Measurements from ENCODE around the gene LRRC32. TPM values are rescaled to one million over a fixed set of nuclear protein-coding genes. Genes with fewer than 3 reads are reported as not detected.

Gene LRRC32
- total and polyA plus RNA-seq, 7 donors, result 0.69 to 30.7 (median 10.9) TPM

DNA sequence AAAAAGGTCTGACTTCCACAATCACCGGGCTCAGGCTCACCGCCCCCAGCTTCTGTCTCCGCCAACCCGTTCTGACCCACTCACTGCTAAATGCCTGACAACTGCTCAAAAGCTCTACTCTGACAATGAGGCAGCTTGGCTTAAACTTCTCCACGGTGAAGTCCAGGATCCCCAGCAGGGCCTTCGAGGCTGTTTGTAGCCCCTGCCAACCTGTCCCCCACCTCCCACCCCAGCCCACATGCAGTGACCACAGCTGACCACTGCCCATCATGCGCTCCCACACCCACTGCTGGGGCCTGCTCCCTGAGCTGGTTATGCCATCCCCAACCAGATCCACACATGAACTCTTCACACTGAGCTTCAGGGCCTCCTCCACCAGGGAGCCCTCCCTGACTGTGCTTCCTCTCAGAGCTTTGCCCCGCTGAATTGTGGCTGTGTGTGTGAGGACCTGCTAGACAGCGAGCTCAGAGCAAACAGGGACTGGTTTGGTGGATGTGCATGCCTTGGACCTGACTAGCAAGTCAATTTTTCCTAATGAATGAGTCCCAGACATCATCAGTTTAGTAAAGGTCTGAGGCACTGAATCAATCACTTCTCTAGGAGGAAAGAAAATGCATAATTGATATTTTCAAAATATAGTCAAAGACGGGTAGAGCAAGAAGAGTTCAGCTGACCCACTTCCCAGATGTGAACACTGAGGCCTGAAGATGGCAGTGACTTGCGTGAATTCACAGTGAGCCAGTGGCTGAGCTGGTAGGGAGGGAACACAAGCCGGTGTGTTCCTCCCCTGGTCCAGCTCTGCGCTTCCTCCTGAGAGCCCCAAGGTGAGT, 7.7 kb downstream of the LRRC32 start:
- no peak overlapping the region for H3K27ac ChIP-seq
- intact Hi-C loops (cut with DNase I), result no loop called here
- WGBS, 2 donors, result 89 to 93% methylated on average over 13 of the region's 13 CpGs

DNA sequence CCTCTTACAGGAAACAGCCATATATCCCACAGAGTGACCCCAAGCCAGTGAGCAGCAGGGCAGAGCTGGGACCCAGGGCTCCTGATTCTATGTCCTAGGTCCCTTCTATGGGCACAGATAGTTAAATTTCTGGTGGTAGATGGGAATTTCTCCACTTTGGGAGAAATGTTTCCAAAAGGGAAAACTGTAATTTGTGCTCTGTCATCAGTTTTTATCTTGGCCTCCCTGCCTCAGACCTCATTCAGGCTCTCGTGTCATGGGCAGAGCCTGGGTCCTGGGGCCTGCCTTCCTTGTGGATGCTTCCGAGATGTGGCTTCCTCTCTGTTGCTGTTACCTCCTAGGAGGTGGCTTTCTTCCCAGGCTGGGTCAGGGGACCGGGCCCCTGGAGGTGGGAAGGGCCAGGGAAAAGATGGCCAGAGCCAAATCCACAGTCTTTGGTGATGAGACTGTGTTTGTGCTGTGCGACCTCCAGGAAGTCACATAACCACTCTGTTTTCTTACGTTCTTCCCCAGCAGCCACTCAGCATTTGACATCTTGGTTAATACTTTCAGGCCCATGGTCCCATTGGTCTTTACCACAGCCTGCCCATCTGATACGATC, 8.6 kb downstream of the LRRC32 start:
- peaks cover 0 to 5% (median 1%) of the 10 kb centered on the region in 4 donors for H3K4me1 ChIP-seq
- no peaks in the 10 kb centered on the region for H3K36me3 ChIP-seq
- peak; percentile 53 for DNase-seq
- 85 to 86% methylated on average over 6 of the region's 6 CpGs for WGBS, 2 donors
- H3K27me3 ChIP-seq, result no peaks in the 10 kb centered on the region
- intact Hi-C loops (cut with DNase I), result no loop called here
- H3K4me3 ChIP-seq, result no peak overlapping the region
- H3K27ac ChIP-seq, result no peak overlapping the region
- no peaks in the 10 kb centered on the region for H3K9me3 ChIP-seq
- TF ChIP-seq EP300 (IDR thresholded peaks at IDR 0.05) (no peak), POLR2AphosphoS5 (IDR thresholded peaks at IDR 0.05) (no peak), POLR2A (IDR thresholded peaks at IDR 0.05) (no peak)
- TF ChIP-seq, protein P1, sequence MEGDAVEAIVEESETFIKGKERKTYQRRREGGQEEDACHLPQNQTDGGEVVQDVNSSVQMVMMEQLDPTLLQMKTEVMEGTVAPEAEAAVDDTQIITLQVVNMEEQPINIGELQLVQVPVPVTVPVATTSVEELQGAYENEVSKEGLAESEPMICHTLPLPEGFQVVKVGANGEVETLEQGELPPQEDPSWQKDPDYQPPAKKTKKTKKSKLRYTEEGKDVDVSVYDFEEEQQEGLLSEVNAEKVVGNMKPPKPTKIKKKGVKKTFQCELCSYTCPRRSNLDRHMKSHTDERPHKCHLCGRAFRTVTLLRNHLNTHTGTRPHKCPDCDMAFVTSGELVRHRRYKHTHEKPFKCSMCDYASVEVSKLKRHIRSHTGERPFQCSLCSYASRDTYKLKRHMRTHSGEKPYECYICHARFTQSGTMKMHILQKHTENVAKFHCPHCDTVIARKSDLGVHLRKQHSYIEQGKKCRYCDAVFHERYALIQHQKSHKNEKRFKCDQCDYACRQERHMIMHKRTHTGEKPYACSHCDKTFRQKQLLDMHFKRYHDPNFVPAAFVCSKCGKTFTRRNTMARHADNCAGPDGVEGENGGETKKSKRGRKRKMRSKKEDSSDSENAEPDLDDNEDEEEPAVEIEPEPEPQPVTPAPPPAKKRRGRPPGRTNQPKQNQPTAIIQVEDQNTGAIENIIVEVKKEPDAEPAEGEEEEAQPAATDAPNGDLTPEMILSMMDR (IDR thresholded peaks at IDR 0.05), result no peak

More for the DNA sequence above, 7.7 kb downstream of the LRRC32 start:
- H3K27me3 ChIP-seq, result no peaks in the 10 kb centered on the region
- H3K4me1 ChIP-seq, result peaks cover 0 to 5% (median 1%) of the 10 kb centered on the region in 4 donors
- H3K36me3 ChIP-seq, result no peaks in the 10 kb centered on the region
- peak; percentile 52 for DNase-seq
- TF ChIP-seq, protein P1 (IDR thresholded peaks at IDR 0.05), result no peak
- TF ChIP-seq POLR2AphosphoS5 (IDR thresholded peaks at IDR 0.05) (no peak), POLR2A (IDR thresholded peaks at IDR 0.05) (no peak), EP300 (IDR thresholded peaks at IDR 0.05) (no peak)
- H3K4me3 ChIP-seq, result no peak overlapping the region
- no peaks in the 10 kb centered on the region for H3K9me3 ChIP-seq

DNA sequence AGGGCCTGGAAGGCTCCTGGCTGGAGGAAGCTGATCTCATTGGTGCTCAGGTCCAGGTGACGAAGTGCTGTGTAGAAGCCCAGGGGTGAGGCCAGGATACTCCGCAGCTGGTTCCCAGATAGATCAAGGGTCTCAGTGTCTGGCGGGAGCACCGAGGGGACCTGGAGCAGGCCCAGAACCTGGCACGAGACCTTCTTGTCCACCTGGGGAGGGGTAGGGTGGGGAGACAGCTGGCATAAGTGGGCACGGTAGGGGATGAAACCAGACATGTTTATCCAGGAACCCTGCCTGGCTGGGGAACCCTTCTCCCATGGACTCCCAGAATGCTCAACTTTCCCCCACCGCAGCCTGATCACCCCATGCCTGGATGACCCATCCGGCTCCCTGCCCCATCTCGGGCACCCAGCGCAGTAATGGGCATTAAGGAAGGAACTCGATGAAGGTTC, 9.2 kb downstream of the LRRC32 start:
- H3K9me3 ChIP-seq, result no peaks in the 10 kb centered on the region
- 93 to 94% methylated on average over 11 of the region's 11 CpGs for WGBS, 2 donors
- peak; percentile 55 for DNase-seq
- no peaks in the 10 kb centered on the region for H3K36me3 ChIP-seq
- intact Hi-C loops (cut with DNase I), result no loop called here
- no peak overlapping the region for H3K4me3 ChIP-seq
- H3K27ac ChIP-seq, result no peak overlapping the region
- peaks cover 0 to 7% (median 4%) of the 10 kb centered on the region in 4 donors for H3K4me1 ChIP-seq
- TF ChIP-seq, protein P1 (IDR thresholded peaks at IDR 0.05), result no peak
- TF ChIP-seq POLR2AphosphoS5 (IDR thresholded peaks at IDR 0.05) (no peak), POLR2A (IDR thresholded peaks at IDR 0.05) (no peak), EP300 (IDR thresholded peaks at IDR 0.05) (no peak)
- H3K27me3 ChIP-seq, result no peaks in the 10 kb centered on the region

DNA sequence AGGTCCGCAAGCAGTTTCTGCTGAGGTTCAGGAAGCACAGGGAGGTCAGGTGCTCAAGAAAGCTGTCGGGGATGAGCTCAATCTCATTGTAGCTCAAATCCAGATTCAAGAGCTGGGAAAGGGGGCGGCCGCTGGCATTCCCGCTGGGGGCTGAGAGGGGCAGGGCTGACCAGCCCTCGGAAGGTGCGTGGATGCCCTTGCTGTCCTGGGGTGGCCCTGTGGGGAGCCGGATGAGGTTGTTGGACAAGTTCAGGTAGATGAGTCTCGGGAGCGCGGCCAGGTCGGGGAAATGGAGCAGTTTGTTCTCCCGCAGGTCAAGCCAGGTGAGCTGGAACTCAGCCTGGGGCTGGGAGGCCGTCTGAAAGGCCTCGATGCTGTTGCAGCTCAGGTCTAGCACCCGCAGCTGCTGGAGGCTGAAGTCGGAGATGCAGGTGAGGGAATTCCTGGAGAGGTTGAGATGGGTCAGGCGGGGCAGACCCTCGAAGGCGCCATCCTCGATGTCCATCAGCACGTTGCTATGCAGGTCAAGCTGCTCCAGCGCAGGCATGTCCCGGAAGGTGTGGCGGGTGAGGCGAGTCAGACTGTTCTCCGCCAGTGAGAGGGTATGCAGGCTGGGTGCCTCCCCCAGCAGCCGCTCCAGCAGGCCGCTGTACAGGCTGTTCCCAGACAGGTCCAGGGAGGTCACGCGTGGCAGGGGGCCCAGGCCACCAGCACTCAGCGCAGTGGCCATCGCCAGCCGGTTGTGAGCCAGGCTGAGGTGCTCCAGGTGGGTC, 9.8 kb downstream of the LRRC32 start:
- Histone ChIP-seq H3K9me3 (no peaks in the 10 kb centered on the region), H3K36me3 (no peaks in the 10 kb centered on the region), H3K4me3 (no peak overlapping the region), H3K4me1 (peaks cover 0 to 11% (median 9%) of the 10 kb centered on the region in 4 donors), H3K27ac (no peak overlapping the region), H3K27me3 (no peaks in the 10 kb centered on the region)
- DNase-seq, result peak; percentile 62
- WGBS, 2 donors, result 94% methylated on average over 34 of the region's 34 CpGs
- TF ChIP-seq, protein P1 (IDR thresholded peaks at IDR 0.05), result no peak
- no peak for TF ChIP-seq EP300 (IDR thresholded peaks at IDR 0.05)
- TF ChIP-seq POLR2AphosphoS5 (IDR thresholded peaks at IDR 0.05), result no peak
- no peak for TF ChIP-seq POLR2A (IDR thresholded peaks at IDR 0.05)
- intact Hi-C loops (cut with DNase I), result no loop called here

Data from sigmoid colon (tissue), 7 donors.